H9 (cell line): ENCODE data around the gene ZNRF4. TPM values are rescaled to one million over a fixed set of nuclear protein-coding genes. Genes with fewer than 3 reads are reported as not detected.

Experiments used
- DNase-seq: peaks from one replicate; pipeline ENCODE4 v3.0.0-alpha.2; 2017
- H2AFZ ChIP-seq: one replicate; pipeline ENCODE4 v1.6.1; 2013; ENCODE audit warnings: mild to moderate bottlenecking, low read length, control low read depth, moderate library complexity
- H2AK5ac ChIP-seq: 2 replicates; pipeline ENCODE4 v1.6.1; 2013; ENCODE audit warnings: low read length, control low read depth, mixed read lengths; ENCODE audit not compliant: insufficient read length
- H2BK120ac ChIP-seq: one replicate; pipeline ENCODE4 v1.6.1; 2013; ENCODE audit warnings: low read depth, mild to moderate bottlenecking, low read length, control low read depth, inconsistent platforms; ENCODE audit not compliant: poor library complexity, severe bottlenecking
- H2BK12ac ChIP-seq: 2 replicates; pipeline ENCODE4 v1.6.1; 2013; ENCODE audit warnings: low read length, control low read depth, mixed read lengths, low read depth; ENCODE audit not compliant: insufficient read length
- H2BK15ac ChIP-seq: 2 replicates; pipeline ENCODE4 v1.6.1; 2013; ENCODE audit warnings: low read depth, low read length, control low read depth
- H2BK20ac ChIP-seq: one replicate; pipeline ENCODE4 v1.6.1; 2013; ENCODE audit warnings: low read depth, mild to moderate bottlenecking, low read length, control low read depth, inconsistent platforms; ENCODE audit not compliant: poor library complexity, severe bottlenecking
- H2BK5ac ChIP-seq: 2 replicates; pipeline ENCODE4 v1.6.1; 2013; ENCODE audit warnings: low read length, control low read depth, mixed read lengths; ENCODE audit not compliant: insufficient read length
- H3K14ac ChIP-seq: 2 replicates; pipeline ENCODE4 v1.6.1; 2013; ENCODE audit warnings: low read length, control low read depth; ENCODE audit not compliant: insufficient read depth
- H3K18ac ChIP-seq: 2 replicates; pipeline ENCODE4 v1.6.1; 2013; ENCODE audit warnings: low read depth, mild to moderate bottlenecking, mixed read lengths, low read length, control low read depth; ENCODE audit not compliant: insufficient read length
- H3K23ac ChIP-seq: 2 replicates; pipeline ENCODE4 v1.6.1; 2013; ENCODE audit warnings: low read length, control low read depth, mixed read lengths, low read depth; ENCODE audit not compliant: insufficient read length
- H3K23me2 ChIP-seq: 2 replicates; pipeline ENCODE4 v1.6.1; 2013; ENCODE audit warnings: low read depth, mild to moderate bottlenecking, mixed read lengths, low read length, control low read depth; ENCODE audit not compliant: insufficient read length, poor library complexity, severe bottlenecking
- H3K27ac ChIP-seq: 2 replicates; pipeline ENCODE4 v1.5.1; 2013; ENCODE audit warnings: low read length, control low read depth, mixed read lengths, low read depth; ENCODE audit not compliant: insufficient read length
- H3K27me3 ChIP-seq: 2 replicates; pipeline ENCODE4 v1.6.1; 2013; ENCODE audit warnings: low read length, control low read depth, inconsistent platforms; ENCODE audit not compliant: insufficient read depth
- H3K4ac ChIP-seq: 2 replicates; pipeline ENCODE4 v1.6.1; 2013; ENCODE audit warnings: low read depth, mild to moderate bottlenecking, control low read depth, inconsistent platforms, low read length, moderate library complexity
- H3K4me1 ChIP-seq: 2 replicates; pipeline ENCODE4 v1.6.1; 2013; ENCODE audit warnings: low read length, control low read depth, inconsistent platforms; ENCODE audit not compliant: insufficient read depth
- H3K4me2 ChIP-seq: 2 replicates; pipeline ENCODE4 v1.6.1; 2013; ENCODE audit warnings: low read length, control low read depth, mixed read lengths; ENCODE audit not compliant: insufficient read length, insufficient read depth
- H3K56ac ChIP-seq: 2 replicates; pipeline ENCODE4 v1.6.1; 2013; ENCODE audit warnings: low read depth, mild to moderate bottlenecking, mixed read lengths, low read length, control low read depth; ENCODE audit not compliant: insufficient read length
- H3K79me1 ChIP-seq: 2 replicates; pipeline ENCODE4 v1.6.1; 2013; ENCODE audit warnings: low read depth, mild to moderate bottlenecking, moderate library complexity, low read length, control low read depth, inconsistent platforms; ENCODE audit not compliant: insufficient read depth, poor library complexity, severe bottlenecking
- H3K79me2 ChIP-seq: 2 replicates; pipeline ENCODE4 v1.6.1; 2013; ENCODE audit warnings: low read length, control low read depth, inconsistent platforms; ENCODE audit not compliant: insufficient read depth
- H3K9ac ChIP-seq: 2 replicates; pipeline ENCODE4 v1.6.1; 2013; ENCODE audit warnings: low read length, control low read depth, mixed read lengths; ENCODE audit not compliant: insufficient read length; ENCODE audit errors: extremely low read depth
- H3K9me3 ChIP-seq: one replicate; pipeline ENCODE4 v1.6.1; 2013; ENCODE audit warnings: low read depth, low read length, inconsistent platforms; ENCODE audit not compliant: control insufficient read depth
- H3T11ph ChIP-seq: one replicate; pipeline ENCODE4 v1.6.1; 2013; ENCODE audit warnings: mild to moderate bottlenecking, low read length, control low read depth, inconsistent platforms
- H4K20me1 ChIP-seq: one replicate; pipeline ENCODE4 v1.6.1; 2013; ENCODE audit not compliant: control insufficient read depth, insufficient read length, insufficient read depth
- H4K5ac ChIP-seq: 2 replicates; pipeline ENCODE4 v1.6.1; 2013; ENCODE audit warnings: low read depth, mild to moderate bottlenecking, mixed read lengths, low read length, control low read depth; ENCODE audit not compliant: insufficient read length
- H4K8ac ChIP-seq: replicated peaks from 2 replicates; pipeline ENCODE4 v1.6.1; 2013; ENCODE audit warnings: low read length, control low read depth, mixed read lengths, low read depth; ENCODE audit not compliant: insufficient read length
- H4K91ac ChIP-seq: 2 replicates; pipeline ENCODE4 v1.6.1; 2013; ENCODE audit warnings: low read depth, mild to moderate bottlenecking, moderate library complexity, mixed read lengths, low read length, control low read depth; ENCODE audit not compliant: insufficient read length
- H3K27ac Mint-ChIP-seq, 3 experiments: 2 replicates in 2 of 3; 3 replicates in 1 of 3; pipeline ENCODE4 v1.8.0; 2020 to 2021; ENCODE audit warnings: mixed read lengths in 3 of 3, mild to moderate bottlenecking in 1 of 3, moderate library complexity in 1 of 3
- H3K27me3 Mint-ChIP-seq: 2 replicates; pipeline ENCODE4 v1.8.0; 2021; ENCODE audit warnings: low read depth, mild to moderate bottlenecking, moderate library complexity, mixed read lengths
- H3K36me3 Mint-ChIP-seq, 3 experiments: 2 replicates in 2 of 3; 3 replicates in 1 of 3; pipeline ENCODE4 v1.8.0; 2020 to 2021; ENCODE audit warnings: low read depth in 3 of 3, mixed read lengths in 3 of 3; ENCODE audit not compliant: insufficient read depth in 1 of 3
- H3K4me1 Mint-ChIP-seq, 2 experiments: 2 replicates each; pipeline ENCODE4 v1.8.0; 2020; ENCODE audit warnings: mixed read lengths in 2 of 2
- H3K4me3 Mint-ChIP-seq, 2 experiments: 2 replicates in 1 of 2; 3 replicates in 1 of 2; pipeline ENCODE4 v1.8.0; 2020 to 2021; ENCODE audit warnings: mild to moderate bottlenecking in 2 of 2, mixed read lengths in 2 of 2, moderate library complexity in 1 of 2
- H3K9me3 Mint-ChIP-seq, 2 experiments: 2 replicates in 1 of 2; 3 replicates in 1 of 2; pipeline ENCODE4 v1.8.0; 2020; ENCODE audit warnings: mild to moderate bottlenecking in 2 of 2, mixed read lengths in 2 of 2, moderate library complexity in 1 of 2
- CTCF ChIP-seq: fragments of 200-600 bp; sonication (generic); conservative IDR thresholded peaks from 3 replicates; pipeline ENCODE4 v1.8.0; 2021; ENCODE audit warnings: antibody characterized with exemption, mild to moderate bottlenecking
- WGBS: extraction: QIAGEN DNeasy Blood & Tissue Kit; methylation state at CpG from one replicate; pipeline ENCODE4 v1.1.7; 2013; ENCODE audit warnings: missing lambda C conversion rate, low lambda C conversion rate, mixed read lengths; ENCODE audit not compliant: insufficient read length; ENCODE audit errors: extremely low coverage; 5-methylcytosine and 5-hydroxymethylcytosine counted together
- total RNA-seq: library from RNA; stranded (reverse); gene quantifications from 2 replicates; pipeline ENCODE4 v1.2.1, GENCODE V29; 2021

ZNRF4 gene
- total RNA-seq, 1 experiment from 2014 or later = not detected

GRCh38 chr19:5456130-5456840 is 1.1 kb downstream of the ZNRF4 start:
- Histone ChIP-seq H3K79me2 (no peaks in the 10 kb centered on the region), H2BK120ac (no peak overlapping the region), H3T11ph (no peak overlapping the region), H4K8ac (no peak overlapping the region), H3K18ac (peak overlapping the region; percentile 7), H3K9ac (no peak overlapping the region), H3K4ac (no peak overlapping the region), H4K20me1 (no peaks in the 10 kb centered on the region), H2BK5ac (no peak overlapping the region), H2BK12ac (no peak overlapping the region), H3K27me3 (no peaks in the 10 kb centered on the region), H4K91ac (no peak overlapping the region), H3K56ac (no peak overlapping the region), H3K23ac (no peak overlapping the region), H3K79me1 (no peaks in the 10 kb centered on the region), H3K14ac (no peak overlapping the region; the same call in 1 of the 2 replicates), H3K9me3 (no peaks in the 10 kb centered on the region), H3K4me1 (no peaks in the 10 kb centered on the region), H3K23me2 (no peaks in the 10 kb centered on the region), H3K4me2 (no peak overlapping the region), H2AK5ac (no peak overlapping the region), H2BK15ac (no peak overlapping the region), H2AFZ (no peak overlapping the region), H2BK20ac (no peak overlapping the region), H3K27ac (no peak overlapping the region), H4K5ac (no peak overlapping the region)
- DNase-seq = no peak
- no peak for TF ChIP-seq CTCF
- H3K4me1 Mint-ChIP-seq = no peaks in the 10 kb centered on the region
- H3K4me3 Mint-ChIP-seq = no peak overlapping the region
- peaks cover 36% of the 10 kb centered on the region for H3K27me3 Mint-ChIP-seq
- no CpG with 5 or more reads among the region's 35 CpGs for WGBS
- no peaks in the 10 kb centered on the region; a peak in 2 of 7 replicates for H3K36me3 Mint-ChIP-seq
- H3K9me3 Mint-ChIP-seq = no peaks in the 10 kb centered on the region
- H3K27ac Mint-ChIP-seq = no peak overlapping the region
